Neural progenitor cell (in vitro differentiated cells): ENCODE data around the gene QSOX1. TPM values are rescaled to one million over a fixed set of nuclear protein-coding genes. Genes with fewer than 3 reads are reported as not detected.

Source experiments
- DNase-seq: peaks from one replicate; pipeline ENCODE4 v3.0.0-alpha.2; 2016; ENCODE audit warnings: low spot score
- H2AFZ ChIP-seq: fragments of 200-600 bp; sonication (generic); replicated peaks from 2 replicates; pipeline ENCODE4 v1.6.1; 2016; ENCODE audit warnings: antibody characterized with exemption
- H3F3A ChIP-seq: fragments of 200-600 bp; sonication (generic); 2 replicates; pipeline ENCODE4 v1.6.1; 2016; ENCODE audit warnings: antibody characterized with exemption, low read depth
- H3K27ac ChIP-seq: fragments of 200-600 bp; sonication (generic); 2 replicates; pipeline ENCODE4 v1.5.1; 2016; ENCODE audit warnings: mild to moderate bottlenecking
- H3K27me3 ChIP-seq: fragments of 200-600 bp; sonication (generic); 2 replicates; pipeline ENCODE4 v1.6.1; 2016; ENCODE audit warnings: mild to moderate bottlenecking, moderate library complexity
- H3K36me3 ChIP-seq: fragments of 200-600 bp; sonication (generic); 2 replicates; pipeline ENCODE4 v1.5.1; 2016
- H3K4me1 ChIP-seq: fragments of 200-600 bp; sonication (generic); 2 replicates; pipeline ENCODE4 v1.6.1; 2016; ENCODE audit warnings: mixed run types
- H3K4me2 ChIP-seq: fragments of 200-600 bp; sonication (generic); 2 replicates; pipeline ENCODE4 v1.6.1; 2016
- H3K4me3 ChIP-seq: fragments of 200-600 bp; sonication (generic); 2 replicates; pipeline ENCODE4 v1.5.1; 2016
- H3K79me2 ChIP-seq: fragments of 200-600 bp; sonication (generic); 2 replicates; pipeline ENCODE4 v1.6.1; 2016; ENCODE audit warnings: low read depth
- H3K9ac ChIP-seq: fragments of 200-600 bp; sonication (generic); 2 replicates; pipeline ENCODE4 v1.6.1; 2016
- H3K9me3 ChIP-seq: fragments of 200-600 bp; sonication (generic); 2 replicates; pipeline ENCODE4 v1.5.1; 2016; ENCODE audit warnings: low read depth
- H4K20me1 ChIP-seq: fragments of 200-600 bp; sonication (generic); 2 replicates; pipeline ENCODE4 v1.6.1; 2016; ENCODE audit warnings: low read depth
- H3K27ac Mint-ChIP-seq: 3 replicates; pipeline ENCODE4 v1.8.0; 2021; ENCODE audit warnings: mixed read lengths
- H3K27me3 Mint-ChIP-seq: 2 replicates; pipeline ENCODE4 v1.8.0; 2022; ENCODE audit warnings: low read depth, mild to moderate bottlenecking, inconsistent platforms, moderate library complexity, mixed read lengths; ENCODE audit not compliant: insufficient read depth
- H3K36me3 Mint-ChIP-seq: 3 replicates; pipeline ENCODE4 v1.8.0; 2021; ENCODE audit warnings: mixed read lengths
- H3K4me1 Mint-ChIP-seq: 3 replicates; pipeline ENCODE4 v1.8.0; 2021; ENCODE audit warnings: mixed read lengths
- H3K4me3 Mint-ChIP-seq: 3 replicates; pipeline ENCODE4 v1.8.0; 2021; ENCODE audit warnings: mild to moderate bottlenecking, moderate library complexity, mixed read lengths
- H3K9me3 Mint-ChIP-seq: 3 replicates; pipeline ENCODE4 v1.8.0; 2020; ENCODE audit warnings: mixed read lengths
- CTCF ChIP-seq: fragments of 200-600 bp; sonication (generic); IDR thresholded peaks from 2 replicates; pipeline ENCODE4 v1.5.1; 2017; ENCODE audit warnings: antibody characterized with exemption, mild to moderate bottlenecking
- EZH2 ChIP-seq: fragments of 200-600 bp; sonication (generic); IDR thresholded peaks from 2 replicates; pipeline ENCODE4 v1.6.1; 2017; ENCODE audit warnings: antibody characterized with exemption, mild to moderate bottlenecking, moderate library complexity
- EZH2phosphoT487 ChIP-seq: fragments of 200-600 bp; sonication (generic); IDR thresholded peaks from 2 replicates; pipeline ENCODE4 v1.6.1; 2017; ENCODE audit warnings: antibody characterized with exemption
- total RNA-seq: library from RNA; depleted of rRNA; stranded (reverse); fragments of >200 nt; gene quantifications from 2 replicates; pipeline ENCODE4 v1.2.3, GENCODE V29; 2015; ENCODE audit warnings: low replicate concordance

QSOX1 gene
- total RNA-seq, 1 donor from 2014 or later = 13.6 TPM

- Histone ChIP-seq H3F3A (peaks cover 67% of the 10 kb centered on the region), H4K20me1 (peaks cover 81% of the 10 kb centered on the region), H3K79me2 (no peaks in the 10 kb centered on the region), H3K4me3 (peak overlapping the region; percentile 72), H3K27ac (no peak overlapping the region), H2AFZ (no peak overlapping the region), H3K9me3 (no peaks in the 10 kb centered on the region), H3K4me1 (peaks cover 50% of the 10 kb centered on the region), H3K9ac (no peak overlapping the region), H3K4me2 (peak overlapping the region; percentile 100), H3K36me3 (no peaks in the 10 kb centered on the region), H3K27me3 (peaks cover 100% of the 10 kb centered on the region)
- no peak for DNase-seq
- Mint-ChIP-seq H3K36me3 (no peaks in the 10 kb centered on the region), H3K9me3 (peaks cover under 1% of the 10 kb centered on the region), H3K4me3 (peak overlapping the region; percentile 82), H3K27ac (no peak overlapping the region), H3K27me3 (peaks cover 85% of the 10 kb centered on the region), H3K4me1 (peaks cover 25% of the 10 kb centered on the region)
- TF ChIP-seq EZH2 (no peak), EZH2phosphoT487 (no peak), CTCF (no peak)
These were observed 77.3 kb downstream of the QSOX1 start for GRCh38 chr1:180231936-180232335.

GRCh38 chr1:180232521-180233043 lies 77.9 kb downstream of the QSOX1 start:
- Histone ChIP-seq H3K79me2 (no peaks in the 10 kb centered on the region), H4K20me1 (peaks cover 87% of the 10 kb centered on the region), H2AFZ (no peak overlapping the region), H3K4me3 (no peak overlapping the region), H3K36me3 (no peaks in the 10 kb centered on the region), H3F3A (peaks cover 72% of the 10 kb centered on the region), H3K27ac (no peak overlapping the region), H3K9me3 (no peaks in the 10 kb centered on the region), H3K4me1 (peaks cover 54% of the 10 kb centered on the region), H3K4me2 (no peak overlapping the region), H3K27me3 (peaks cover 100% of the 10 kb centered on the region), H3K9ac (no peak overlapping the region)
- no peak for DNase-seq
- Mint-ChIP-seq H3K9me3 (no peaks in the 10 kb centered on the region), H3K4me3 (no peak overlapping the region), H3K4me1 (peaks cover 25% of the 10 kb centered on the region), H3K27me3 (peaks cover 87% of the 10 kb centered on the region), H3K36me3 (no peaks in the 10 kb centered on the region), H3K27ac (no peak overlapping the region)
- no peak for TF ChIP-seq EZH2
- no peak for TF ChIP-seq EZH2phosphoT487
- no peak for TF ChIP-seq CTCF

- Histone ChIP-seq H3K27me3 (peaks cover 100% of the 10 kb centered on the region), H3K4me1 (peaks cover 61% of the 10 kb centered on the region)
- H3K4me1 Mint-ChIP-seq = peaks cover 25% of the 10 kb centered on the region
These were observed 78.7 kb downstream of the QSOX1 start for GRCh38 chr1:180233191-180234011.

More at GRCh38 chr1:180233191-180234011, 78.7 kb downstream of the QSOX1 start:
- peak overlapping the region; percentile 46 for H3K4me3 Mint-ChIP-seq
- Histone ChIP-seq H4K20me1 (peaks cover 88% of the 10 kb centered on the region), H3F3A (peaks cover 81% of the 10 kb centered on the region), H3K4me3 (no peak overlapping the region), H3K4me2 (peak overlapping the region; percentile 17), H3K79me2 (no peaks in the 10 kb centered on the region), H3K9ac (no peak overlapping the region), H3K36me3 (no peaks in the 10 kb centered on the region), H3K9me3 (no peaks in the 10 kb centered on the region), H3K27ac (no peak overlapping the region), H2AFZ (no peak overlapping the region)
- peaks cover 87% of the 10 kb centered on the region for H3K27me3 Mint-ChIP-seq
- no peak overlapping the region for H3K27ac Mint-ChIP-seq
- DNase-seq = peak; percentile 39
- TF ChIP-seq EZH2 = peak; percentile 100
- peak; percentile 99 for TF ChIP-seq EZH2phosphoT487
- no peak for TF ChIP-seq CTCF
- H3K36me3 Mint-ChIP-seq = no peaks in the 10 kb centered on the region
- no peaks in the 10 kb centered on the region for H3K9me3 Mint-ChIP-seq
